Right lobe of liver (tissue), 6 donors: ENCODE data around the gene CMYA5. TPM values are rescaled to one million over a fixed set of nuclear protein-coding genes. Genes with fewer than 3 reads are reported as not detected.

Experiments used
- ATAC-seq, 4 donors: fragments of 200-7000 bp; cut with Tn5 transposase; one replicate each; pipeline ENCODE4 v1.9.1; 2020; ENCODE audit warnings: mild to moderate bottlenecking in 4 of 4, moderate library complexity in 4 of 4
- DNase-seq, 3 donors: peaks; one replicate each; pipeline ENCODE4 v3.0.0-alpha.2; 2020
- H3K27ac ChIP-seq, 3 donors: fragments of 200-600 bp; one replicate each; pipeline ENCODE4 v1.8.0; 2022
- H3K27me3 ChIP-seq, 2 donors: fragments of 200-600 bp; one replicate each; pipeline ENCODE4 v1.8.0; 2022
- H3K36me3 ChIP-seq, 4 donors: fragments of 200-600 bp; sonication (generic) in 1 of 4; one replicate each; pipeline versions ENCODE4 v1.5.1 to v1.8.0; 2017 to 2022; ENCODE audit warnings: control low read depth in 1 of 4
- H3K4me1 ChIP-seq, 4 donors: fragments of 200-600 bp; sonication (generic) in 1 of 4; one replicate each; pipeline versions ENCODE4 v1.5.1 to v1.8.0; 2017 to 2022; ENCODE audit warnings: control low read depth in 1 of 4
- H3K4me3 ChIP-seq, 3 donors: fragments of 200-600 bp; one replicate each; pipeline ENCODE4 v1.8.0; 2022
- H3K9me3 ChIP-seq, 4 donors: fragments of 200-600 bp; sonication (generic) in 1 of 4; one replicate each; pipeline versions ENCODE4 v1.5.1 to v1.8.0; 2017 to 2022; ENCODE audit warnings: control low read depth in 1 of 4
- CTCF ChIP-seq, 4 donors: fragments of 200-600 bp in 3 of 4; fragments of 450-650 bp in 1 of 4; IDR thresholded peaks; one replicate each; pipeline versions ENCODE4 v1.5.1 to v1.8.0; 2016 to 2022; ENCODE audit warnings: antibody characterized with exemption in 4 of 4, mild to moderate bottlenecking in 2 of 4
- POLR2A ChIP-seq: fragments of 450-650 bp; IDR thresholded peaks from one replicate; pipeline ENCODE4 v1.6.1; 2017; ENCODE audit warnings: antibody characterized with exemption, mild to moderate bottlenecking
- WGBS: methylation state at CpG from one replicate; pipeline ENCODE4 v1.1.6; 2018; ENCODE audit warnings: low coverage, low lambda C conversion rate; ENCODE audit not compliant: insufficient coverage; ENCODE audit errors: missing lambda C conversion rate; 5-methylcytosine and 5-hydroxymethylcytosine counted together
- intact Hi-C, 2 donors: fragments of 100-400 bp; cut with DNase I; formaldehyde crosslinking; loops; one replicate each; pipeline versions ENCODE4 v1.11.2 to v1.14.1; 2022
- total RNA-seq, 6 experiments: library from RNA; depleted of rRNA in 2 of 6; stranded (reverse); fragments of >200 nt in 2 of 6; fragmentation: NEBNext Ultra II Directional in 3 of 6; extraction: Animal tissue kit (Norgen Biotek cat#: 25700) in 3 of 6; gene quantifications; one replicate each; pipeline versions ENCODE4 v1.1.0 to v1.2.4, GENCODE V29; 2016 to 2023
- donor health status: DM: no; HTN: yes; CAD: no.
- donor health status: DM: no; HTN: no; CAD: no.
- donor health status: DM: no; HTN: no; CAD: no.
- donor health status: DM: no; HTN: yes; CAD: no.
- donor health status: DM: no; HTN: yes; CAD: no.

Gene CMYA5
- total RNA-seq, 6 experiments from 2014 or later: 1.1 to 5.8 (median 2.8) TPM

GRCh38 chr5:79736528-79737514, 47.2 kb downstream of the CMYA5 start:
- DNase-seq: no peak
- TF ChIP-seq CTCF (IDR thresholded peaks at IDR 0.05) (no peak), POLR2A (no peak)
- Histone ChIP-seq H3K36me3 (no peaks in the 10 kb centered on the region), H3K4me3 (no peak overlapping the region), H3K9me3 (no peaks in the 10 kb centered on the region), H3K4me1 (no peaks in the 10 kb centered on the region), H3K27ac (no peak overlapping the region), H3K27me3 (no peaks in the 10 kb centered on the region)
- WGBS: 63% methylated on average over 14 of the region's 14 CpGs
- intact Hi-C loops: no loop called here
- no peak for ATAC-seq

- no peak overlapping the region for H3K27ac ChIP-seq
- no peak for TF ChIP-seq POLR2A
- H3K36me3 ChIP-seq: no peaks in the 10 kb centered on the region
- 89% methylated on average over 5 of the region's 5 CpGs for WGBS
- DNase-seq (no peak), ATAC-seq (no peak)
- peaks cover 0 to 10% (median 0%) of the 10 kb centered on the region in 4 donors for H3K4me1 ChIP-seq
- H3K27me3 ChIP-seq: no peaks in the 10 kb centered on the region
- intact Hi-C loops: no loop called here
- no peaks in the 10 kb centered on the region for H3K9me3 ChIP-seq
- H3K4me3 ChIP-seq: no peak overlapping the region
Measured at GRCh38 chr5:79738349-79738748, 48.7 kb downstream of the CMYA5 start.

GRCh38 chr5:79742549-79743136, 53.0 kb downstream of the CMYA5 start:
- no peaks in the 10 kb centered on the region for H3K9me3 ChIP-seq
- H3K27ac ChIP-seq: peak overlapping the region in 2 of 3 donors; percentile 29 to 60
- TF ChIP-seq CTCF (IDR thresholded peaks at IDR 0.05) (no peak), POLR2A (no peak)
- intact Hi-C loops: no loop called here
- H3K4me3 ChIP-seq: no peak overlapping the region
- DNase-seq: no peak
- ATAC-seq: peak; percentile 88 to 95 (median 90)
- no peaks in the 10 kb centered on the region for H3K36me3 ChIP-seq
- H3K4me1 ChIP-seq: peaks cover 0 to 10% (median 0%) of the 10 kb centered on the region in 4 donors
- no peaks in the 10 kb centered on the region for H3K27me3 ChIP-seq
- 52% methylated on average over 3 of the region's 3 CpGs for WGBS

GRCh38 chr5:79743846-79744605, 54.4 kb downstream of the CMYA5 start:
- Histone ChIP-seq H3K36me3 (no peaks in the 10 kb centered on the region), H3K4me1 (peaks cover 0 to 10% (median 0%) of the 10 kb centered on the region in 4 donors), H3K9me3 (no peaks in the 10 kb centered on the region), H3K27me3 (no peaks in the 10 kb centered on the region), H3K27ac (no peak overlapping the region), H3K4me3 (no peak overlapping the region)
- peak in 2 of 4 donors; percentile 60 to 77 for ATAC-seq
- no peak for TF ChIP-seq POLR2A
- no peak for TF ChIP-seq CTCF (IDR thresholded peaks at IDR 0.05)
- intact Hi-C loops: no loop called here
- DNase-seq: no peak
- WGBS: 80% methylated on average over 5 of the region's 7 CpGs
